Tibial artery (tissue), 4 donors: Measurements from ENCODE around the gene ZNF444.

Source experiments
- DNase-seq, 2 donors: peaks; one replicate each; pipeline ENCODE4 v3.0.0-alpha.2; 2019
- H3K27ac ChIP-seq, 2 donors: fragments of 200-600 bp; sonication (generic) in 1 of 2; 1 replicate in 1 of 2; 2 replicates in 1 of 2; pipeline ENCODE4 v1.5.1; 2018 to 2019; ENCODE audit warnings: mild to moderate bottlenecking in 1 of 2
- H3K27me3 ChIP-seq, 2 donors: fragments of 200-600 bp; sonication (generic) in 1 of 2; one replicate each; pipeline versions ENCODE4 v1.5.1 to v1.6.0; 2016 to 2019
- H3K36me3 ChIP-seq, 3 donors: fragments of 200-600 bp; sonication (generic) in 2 of 3; one replicate each; pipeline ENCODE4 v1.5.1; 2016 to 2019; ENCODE audit warnings: mild to moderate bottlenecking in 2 of 3
- H3K4me1 ChIP-seq, 4 donors: fragments of 200-600 bp; sonication (generic) in 2 of 4; 1 replicate in 3 of 4; 2 replicates in 1 of 4; pipeline ENCODE4 v1.5.1; 2016 to 2019
- H3K4me3 ChIP-seq, 2 donors: fragments of 200-600 bp; sonication (generic) in 1 of 2; 1 replicate in 1 of 2; 2 replicates in 1 of 2; pipeline ENCODE4 v1.5.1; 2018 to 2019; ENCODE audit warnings: mild to moderate bottlenecking in 2 of 2
- H3K9me3 ChIP-seq, 3 donors: fragments of 200-600 bp; sonication (generic) in 1 of 3; one replicate each; pipeline ENCODE4 v1.5.1; 2016 to 2019
- CTCF ChIP-seq, 2 experiments: fragments of 200-600 bp in 1 of 2; fragments of 450-650 bp in 1 of 2; IDR thresholded peaks; one replicate each; pipeline ENCODE4 v1.5.1; 2017 to 2019; ENCODE audit warnings: antibody characterized with exemption in 2 of 2, mild to moderate bottlenecking in 1 of 2, moderate library complexity in 1 of 2
- intact Hi-C: fragments of 100-400 bp; cut with DNase I; formaldehyde crosslinking; loops from one replicate; pipeline ENCODE4 v1.15.0; 2023; ENCODE audit warnings: low total_unique reads

ZNF444 gene

GRCh38 chr19:56134654-56134921 lies 6.5 kb upstream of the ZNF444 start:
- H3K27me3 ChIP-seq, result no peaks in the 10 kb centered on the region
- no peaks in the 10 kb centered on the region for H3K9me3 ChIP-seq
- H3K4me1 ChIP-seq, result peaks cover 0 to 24% (median 18%) of the 10 kb centered on the region in 4 donors
- no peak for TF ChIP-seq CTCF (IDR thresholded peaks at IDR 0.05)
- DNase-seq, result no peak
- no peak overlapping the region for H3K27ac ChIP-seq
- no peaks in the 10 kb centered on the region for H3K36me3 ChIP-seq
- intact Hi-C loops, result no loop called here
- H3K4me3 ChIP-seq, result no peak overlapping the region

- no peak for DNase-seq
- no peak for TF ChIP-seq CTCF (IDR thresholded peaks at IDR 0.05)
- Histone ChIP-seq H3K9me3 (no peaks in the 10 kb centered on the region), H3K4me3 (no peak overlapping the region), H3K36me3 (no peaks in the 10 kb centered on the region), H3K27ac (no peak overlapping the region), H3K4me1 (peaks cover 0 to 26% (median 24%) of the 10 kb centered on the region in 4 donors), H3K27me3 (no peaks in the 10 kb centered on the region)
- intact Hi-C loops, result no loop called here
These were observed 4.7 kb upstream of the ZNF444 start for GRCh38 chr19:56136362-56136761.

- Histone ChIP-seq H3K27ac (no peak overlapping the region), H3K4me3 (no peak overlapping the region), H3K27me3 (no peaks in the 10 kb centered on the region), H3K36me3 (no peaks in the 10 kb centered on the region), H3K9me3 (no peaks in the 10 kb centered on the region), H3K4me1 (peaks cover 0 to 25% (median 22%) of the 10 kb centered on the region in 4 donors)
- TF ChIP-seq CTCF (IDR thresholded peaks at IDR 0.05), result no peak
- DNase-seq, result no peak
- intact Hi-C loops, result no loop called here
These were observed 3.7 kb upstream of the ZNF444 start for GRCh38 chr19:56137405-56137804.

- Histone ChIP-seq H3K4me1 (peaks cover 0 to 24% (median 21%) of the 10 kb centered on the region in 4 donors), H3K27me3 (no peaks in the 10 kb centered on the region), H3K4me3 (no peak overlapping the region), H3K36me3 (no peaks in the 10 kb centered on the region), H3K9me3 (no peaks in the 10 kb centered on the region), H3K27ac (no peak overlapping the region)
- DNase-seq, result no peak
- intact Hi-C loops, result no loop called here
- no peak for TF ChIP-seq CTCF (IDR thresholded peaks at IDR 0.05)
These were observed 3.0 kb upstream of the ZNF444 start for GRCh38 chr19:56138069-56138468.

GRCh38 chr19:56139847-56140582 lies 1.1 kb upstream of the ZNF444 start:
- intact Hi-C loops, result loop anchor here (2.0 kb wide), 1 partner anchor 19 kb away; the partner anchor contains the start of gene ZNF787
- Histone ChIP-seq H3K27ac (peak overlapping the region; percentile 89 to 95), H3K27me3 (no peaks in the 10 kb centered on the region), H3K9me3 (no peaks in the 10 kb centered on the region), H3K4me3 (peak overlapping the region; percentile 60 to 70), H3K36me3 (no peaks in the 10 kb centered on the region), H3K4me1 (peaks cover 0 to 34% (median 18%) of the 10 kb centered on the region in 4 donors)
- no peak for DNase-seq
- TF ChIP-seq CTCF (IDR thresholded peaks at IDR 0.05), result no peak
